IMR-90 (cell line): Measurements from ENCODE around the gene LHPP. TPM values are rescaled to one million over a fixed set of nuclear protein-coding genes. Genes with fewer than 3 reads are reported as not detected.
A peak's percentile ranks its signal among the peaks of the same experiment; 100 is the strongest.

Experiments used
- ATAC-seq: fragments of 200-7000 bp; cut with Tn5 transposase; 2 replicates; pipeline ENCODE4 v1.9.1; 2020; ENCODE audit warnings: low read depth, mild to moderate bottlenecking, moderate library complexity
- BruUV-seq: library from RNA; stranded (reverse); fragments of 400-500 nt; replicated peaks from 2 replicates; lab custom pipeline; 2021; lab: Mats Ljungman, UMichigan
- CTCF ChIA-PET: fragments of 300-600 bp; formaldehyde crosslinking; extraction: SDS; loops from one replicate; lab custom pipeline; 2021; ENCODE audit warnings: antibody characterized with exemption; lab: Yijun Ruan, JAX
- POLR2A ChIA-PET: fragments of 300-600 bp; sonication (Branson Sonifier 250); formaldehyde crosslinking; loops from one replicate; lab custom pipeline; 2022; ENCODE audit warnings: antibody characterized with exemption; ENCODE audit not compliant: unreplicated experiment; lab: Charles Lee
- DNase-seq: peaks from one replicate; pipeline ENCODE4 v3.0.0; 2013
- H2AFZ ChIP-seq: replicated peaks from 2 replicates; pipeline ENCODE3; 2013; ENCODE audit warnings: low read length, mild to moderate bottlenecking; ENCODE audit not compliant: poor library complexity
- H2AK5ac ChIP-seq: 2 replicates; pipeline ENCODE4 v1.6.1; 2013; ENCODE audit warnings: low read depth, low read length, inconsistent platforms
- H2AK9ac ChIP-seq: replicated peaks from 2 replicates; pipeline ENCODE3; 2013; ENCODE audit warnings: mild to moderate bottlenecking, low read depth, low read length, moderate library complexity; ENCODE audit not compliant: poor library complexity
- H2BK120ac ChIP-seq: 2 replicates; pipeline ENCODE4 v1.6.1; 2013; ENCODE audit warnings: low read depth, low read length, inconsistent platforms
- H2BK15ac ChIP-seq: 3 replicates; pipeline ENCODE4 v1.6.1; 2013; ENCODE audit warnings: low read depth, low read length, inconsistent platforms
- H2BK20ac ChIP-seq: 2 replicates; pipeline ENCODE4 v1.6.1; 2013; ENCODE audit warnings: low read depth, mild to moderate bottlenecking, inconsistent platforms, low read length, moderate library complexity
- H2BK5ac ChIP-seq: 2 replicates; pipeline ENCODE4 v1.6.1; 2013; ENCODE audit warnings: mild to moderate bottlenecking, low read depth, low read length, inconsistent platforms; ENCODE audit not compliant: poor library complexity, severe bottlenecking
- H3K14ac ChIP-seq: replicated peaks from 2 replicates; pipeline ENCODE4 v1.6.1; 2013; ENCODE audit warnings: low read depth, low read length, inconsistent platforms
- H3K18ac ChIP-seq: 2 replicates; pipeline ENCODE4 v1.6.1; 2013; ENCODE audit warnings: low read depth, low read length, control low read depth
- H3K23ac ChIP-seq: 2 replicates; pipeline ENCODE4 v1.6.1; 2013; ENCODE audit warnings: low read depth, low read length, inconsistent platforms
- H3K27ac ChIP-seq: 2 replicates; pipeline ENCODE4 v1.5.1; 2013; ENCODE audit warnings: mild to moderate bottlenecking, control low read depth, low read length; ENCODE audit not compliant: insufficient read depth
- H3K27me3 ChIP-seq: 2 replicates; pipeline ENCODE4 v1.6.1; 2013; ENCODE audit warnings: low read length; ENCODE audit not compliant: control insufficient read depth, insufficient read depth
- H3K36me3 ChIP-seq: 2 replicates; pipeline ENCODE4 v1.6.1; 2013; ENCODE audit warnings: low read length, mixed read lengths; ENCODE audit not compliant: control insufficient read depth, insufficient read depth
- H3K4ac ChIP-seq: 2 replicates; pipeline ENCODE4 v1.6.1; 2013; ENCODE audit warnings: low read depth, low read length, inconsistent platforms
- H3K4me1 ChIP-seq: 2 replicates; pipeline ENCODE4 v1.6.1; 2013; ENCODE audit warnings: low read length, mixed read lengths; ENCODE audit not compliant: control insufficient read depth, insufficient read depth
- H3K4me2 ChIP-seq: 2 replicates; pipeline ENCODE4 v1.6.1; 2013; ENCODE audit warnings: low read depth, mild to moderate bottlenecking, control low read depth, low read length, moderate library complexity
- H3K4me3 ChIP-seq: 2 replicates; pipeline ENCODE4 v1.5.1; 2013; ENCODE audit warnings: low read depth, mild to moderate bottlenecking, control low read depth, low read length, moderate library complexity; ENCODE audit not compliant: insufficient read depth
- H3K56ac ChIP-seq: 2 replicates; pipeline ENCODE4 v1.6.1; 2013; ENCODE audit warnings: low read length, inconsistent platforms; ENCODE audit not compliant: insufficient read depth; ENCODE audit errors: extremely low read depth
- H3K79me1 ChIP-seq, 2 experiments: 2 replicates each; pipeline ENCODE4 v1.6.1; 2013; ENCODE audit warnings: low read length in 2 of 2, inconsistent platforms in 1 of 2, low read depth in 1 of 2
- H3K9ac ChIP-seq: 2 replicates; pipeline ENCODE4 v1.6.1; 2013; ENCODE audit warnings: low read depth, low read length, control low read depth
- H3K9me1 ChIP-seq: 2 replicates; pipeline ENCODE4 v1.6.1; 2013; ENCODE audit warnings: low read length, inconsistent platforms; ENCODE audit not compliant: insufficient read depth
- H3K9me3 ChIP-seq: 2 replicates; pipeline ENCODE4 v1.6.1; 2013; ENCODE audit warnings: low read length; ENCODE audit not compliant: control insufficient read depth, insufficient read depth
- H4K20me1 ChIP-seq: 2 replicates; pipeline ENCODE4 v1.6.1; 2013; ENCODE audit warnings: low read length, inconsistent platforms; ENCODE audit not compliant: insufficient read depth
- H4K5ac ChIP-seq: 2 replicates; pipeline ENCODE4 v1.6.1; 2013; ENCODE audit warnings: mild to moderate bottlenecking, low read depth, low read length, control low read depth
- H4K8ac ChIP-seq, 2 experiments: 2 replicates each; pipeline ENCODE4 v1.6.1; 2013; ENCODE audit warnings: low read depth in 2 of 2, low read length in 2 of 2, control low read depth in 1 of 2, inconsistent platforms in 1 of 2
- H4K91ac ChIP-seq: 2 replicates; pipeline ENCODE4 v1.6.1; 2013; ENCODE audit warnings: low read depth, low read length, inconsistent platforms; ENCODE audit not compliant: insufficient read depth
- CEBPB ChIP-seq: IDR thresholded peaks from 2 replicates; pipeline ENCODE4 v1.6.1; 2012; ENCODE audit warnings: low read depth, low read length, improper control_type of control experiment
- CHD1 ChIP-seq: IDR thresholded peaks from 2 replicates; pipeline ENCODE4 v1.6.1; 2012; ENCODE audit warnings: low read depth, low read length, improper control_type of control experiment
- FOS ChIP-seq: fragments of 150-350 bp; IDR thresholded peaks from 2 replicates; pipeline ENCODE4 v1.6.1; 2016; ENCODE audit warnings: low read depth, low read length
- MAZ ChIP-seq: IDR thresholded peaks from 2 replicates; pipeline ENCODE4 v1.6.1; 2012; ENCODE audit warnings: low read depth, mild to moderate bottlenecking, low read length, improper control_type of control experiment, moderate library complexity, borderline replicate concordance
- POLR2A ChIP-seq: IDR thresholded peaks from 2 replicates; pipeline ENCODE4 v1.6.1; 2012; ENCODE audit warnings: mild to moderate bottlenecking, low read depth, low read length
- RAD21 ChIP-seq: IDR thresholded peaks from 2 replicates; pipeline ENCODE4 v1.6.1; 2012; ENCODE audit warnings: low read length, improper control_type of control experiment
- RCOR1 ChIP-seq: IDR thresholded peaks from 2 replicates; pipeline ENCODE4 v1.6.1; 2012; ENCODE audit warnings: mild to moderate bottlenecking, low read length, improper control_type of control experiment; ENCODE audit not compliant: insufficient replicate concordance
- RFX5 ChIP-seq: IDR thresholded peaks from 2 replicates; pipeline ENCODE4 v1.8.0; 2012; ENCODE audit warnings: low read depth, mild to moderate bottlenecking, low read length, moderate library complexity
- SMC3 ChIP-seq: fragments of 150-350 bp; IDR thresholded peaks from 2 replicates; pipeline ENCODE4 v1.6.1; 2016; ENCODE audit warnings: low read depth, mild to moderate bottlenecking, antibody characterized with exemption, low read length, moderate library complexity
- WGBS, 2 experiments: methylation state at CpG; one replicate each; pipeline versions ENCODE4 v1.1.5 to v1.1.7; 2013; ENCODE audit warnings: missing lambda C conversion rate in 2 of 2; ENCODE audit not compliant: insufficient read length in 1 of 2; ENCODE audit errors: extremely low coverage in 2 of 2; 5-methylcytosine and 5-hydroxymethylcytosine counted together
- dilution Hi-C: fragments of 300-500 bp; cut with HindIII; formaldehyde crosslinking; loops from one replicate; pipeline ENCODE4 v1.14.3; 2018; ENCODE audit warnings: low sequenced_read_pairs; ENCODE audit not compliant: unreplicated experiment
- in situ Hi-C: fragments of 300-500 bp; cut with MboI; formaldehyde crosslinking; loops from 3 replicates; pipeline ENCODE4 v1.14.3; 2019; ENCODE audit warnings: low sequenced_read_pairs, inconsistent platforms, mixed read lengths
- intact Hi-C: fragments of 100-400 bp; cut with micrococcal nuclease; formaldehyde crosslinking; loops from 2 replicates; pipeline ENCODE4 v1.10.0; 2022
- polyA plus RNA-seq, 3 experiments: library from polyadenylated mRNA; depleted of rRNA; stranded (reverse); fragments of >200 nt; gene quantifications; 2 replicates each; pipeline ENCODE4 v1.2.3, GENCODE V29; 2012; ENCODE audit warnings: low replicate concordance in 1 of 3
- total RNA-seq: library from RNA; depleted of rRNA; stranded (reverse); fragments of >200 nt; gene quantifications from 2 replicates; pipeline ENCODE4 v1.2.3, GENCODE V29; 2012
- TF ChIP-seq, protein P1 (sequence below): fragments of 150-350 bp; IDR thresholded peaks from 2 replicates; pipeline ENCODE4 v1.6.1; 2017; ENCODE audit warnings: mild to moderate bottlenecking, antibody characterized with exemption, low read length, low read depth
- TF ChIP-seq, protein P2 (sequence below): conservative IDR thresholded peaks from 2 replicates; pipeline ENCODE4 v1.5.1; 2012; ENCODE audit warnings: mild to moderate bottlenecking, low read depth, low read length, improper control_type of control experiment

LHPP gene
- total and polyA plus RNA-seq, 2 of the 4 experiments (the other 2 are of a cell fraction) = 2.7 to 8.3 TPM

DNA sequence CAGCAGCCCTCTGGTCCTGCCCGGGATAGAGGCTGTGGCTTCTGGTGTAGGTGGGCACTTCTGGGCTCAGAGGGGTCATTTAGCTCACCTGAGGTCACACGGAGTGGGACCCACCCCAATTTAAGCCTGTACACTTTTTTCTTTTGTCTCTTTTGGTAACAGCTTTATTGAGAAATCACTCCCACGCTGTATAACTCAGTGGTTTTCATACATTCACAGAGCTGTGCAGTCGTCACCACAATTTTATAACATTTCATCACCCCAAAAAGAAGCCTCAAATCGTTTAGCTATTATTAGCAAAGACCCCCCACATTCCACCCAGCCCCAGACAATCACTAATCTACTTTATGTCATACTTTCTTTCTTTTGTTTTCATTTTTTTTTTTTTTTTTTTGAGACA is 62.3 kb downstream of the LHPP start:
- Histone ChIP-seq H4K91ac (no peak overlapping the region), H2BK120ac (no peak overlapping the region), H4K20me1 (no peaks in the 10 kb centered on the region), H2BK20ac (no peak overlapping the region), H3K4ac (no peak overlapping the region), H2BK5ac (no peak overlapping the region), H3K56ac (no peak overlapping the region), H3K23ac (no peak overlapping the region), H4K5ac (no peak overlapping the region), H2AFZ (peak overlapping the region; percentile 80), H3K36me3 (no peaks in the 10 kb centered on the region), H2AK9ac (no peak overlapping the region), H3K9me3 (no peaks in the 10 kb centered on the region), H4K8ac (no peak overlapping the region; a peak in 1 of 4 replicates), H2AK5ac (no peak overlapping the region), H3K9me1 (no peaks in the 10 kb centered on the region), H3K4me2 (no peak overlapping the region; the same call in 1 of the 2 replicates), H3K79me1 (no peaks in the 10 kb centered on the region), H3K27ac (no peak overlapping the region), H3K27me3 (no peaks in the 10 kb centered on the region; the same call in 1 of the 2 replicates), H3K4me3 (no peak overlapping the region), H3K18ac (no peak overlapping the region), H3K9ac (no peak overlapping the region), H3K4me1 (peaks cover 9% of the 10 kb centered on the region; the same call in 1 of the 2 replicates), H2BK15ac (no peak overlapping the region), H3K14ac (no peak overlapping the region)
- ATAC-seq (no peak), DNase-seq (no peak)
- CTCF ChIA-PET = interaction anchor here (1.1 kb wide), 1 partner anchor 222 kb away, joined by 3 read pairs; no protein-coding TSS in a partner anchor
- in situ Hi-C loops (no loop called here), intact Hi-C loops (no loop called here), dilution Hi-C loops (no loop called here)
- POLR2A ChIA-PET = no interaction called here
- TF ChIP-seq FOS (no peak), CEBPB (no peak), RCOR1 (no peak), RFX5 (no peak), MAZ (no peak), POLR2A (no peak), RAD21 (no peak), SMC3 (no peak), CHD1 (no peak)
- TF ChIP-seq, protein P1, sequence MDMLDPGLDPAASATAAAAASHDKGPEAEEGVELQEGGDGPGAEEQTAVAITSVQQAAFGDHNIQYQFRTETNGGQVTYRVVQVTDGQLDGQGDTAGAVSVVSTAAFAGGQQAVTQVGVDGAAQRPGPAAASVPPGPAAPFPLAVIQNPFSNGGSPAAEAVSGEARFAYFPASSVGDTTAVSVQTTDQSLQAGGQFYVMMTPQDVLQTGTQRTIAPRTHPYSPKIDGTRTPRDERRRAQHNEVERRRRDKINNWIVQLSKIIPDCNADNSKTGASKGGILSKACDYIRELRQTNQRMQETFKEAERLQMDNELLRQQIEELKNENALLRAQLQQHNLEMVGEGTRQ = no peak
- TF ChIP-seq, protein P2, sequence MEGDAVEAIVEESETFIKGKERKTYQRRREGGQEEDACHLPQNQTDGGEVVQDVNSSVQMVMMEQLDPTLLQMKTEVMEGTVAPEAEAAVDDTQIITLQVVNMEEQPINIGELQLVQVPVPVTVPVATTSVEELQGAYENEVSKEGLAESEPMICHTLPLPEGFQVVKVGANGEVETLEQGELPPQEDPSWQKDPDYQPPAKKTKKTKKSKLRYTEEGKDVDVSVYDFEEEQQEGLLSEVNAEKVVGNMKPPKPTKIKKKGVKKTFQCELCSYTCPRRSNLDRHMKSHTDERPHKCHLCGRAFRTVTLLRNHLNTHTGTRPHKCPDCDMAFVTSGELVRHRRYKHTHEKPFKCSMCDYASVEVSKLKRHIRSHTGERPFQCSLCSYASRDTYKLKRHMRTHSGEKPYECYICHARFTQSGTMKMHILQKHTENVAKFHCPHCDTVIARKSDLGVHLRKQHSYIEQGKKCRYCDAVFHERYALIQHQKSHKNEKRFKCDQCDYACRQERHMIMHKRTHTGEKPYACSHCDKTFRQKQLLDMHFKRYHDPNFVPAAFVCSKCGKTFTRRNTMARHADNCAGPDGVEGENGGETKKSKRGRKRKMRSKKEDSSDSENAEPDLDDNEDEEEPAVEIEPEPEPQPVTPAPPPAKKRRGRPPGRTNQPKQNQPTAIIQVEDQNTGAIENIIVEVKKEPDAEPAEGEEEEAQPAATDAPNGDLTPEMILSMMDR = no peak
- BruUV-seq = no TSS peak
- WGBS, 2 experiments = 83% methylated on average over 1 of the region's 5 CpGs; no CpG with 5 or more reads in 1 of the 2 experiments
